M059J (cell line): ENCODE measurements around the gene PCMT1. TPM values are rescaled to one million over a fixed set of nuclear protein-coding genes. Genes with fewer than 3 reads are reported as not detected.
A peak's percentile ranks its signal among the peaks of the same experiment; 100 is the strongest.
"Not testable (repeated sequence)": the region's sequence is repeated elsewhere in the genome, so short reads cannot be mapped to it uniquely, and the experiment has no call there.

Source experiments
- DNase-seq: peaks from one replicate; pipeline ENCODE4 v3.0.0-alpha.2; 2012; ENCODE audit warnings: low read depth
- total RNA-seq: library from RNA; depleted of rRNA; stranded (reverse); fragments of >200 nt; shearing (Covaris generic); gene quantifications from 2 replicates; pipeline ENCODE4 v1.2.3, GENCODE V29; 2014

Gene PCMT1
- total RNA-seq, 1 experiment from 2014 or later: 290 TPM

DNA sequence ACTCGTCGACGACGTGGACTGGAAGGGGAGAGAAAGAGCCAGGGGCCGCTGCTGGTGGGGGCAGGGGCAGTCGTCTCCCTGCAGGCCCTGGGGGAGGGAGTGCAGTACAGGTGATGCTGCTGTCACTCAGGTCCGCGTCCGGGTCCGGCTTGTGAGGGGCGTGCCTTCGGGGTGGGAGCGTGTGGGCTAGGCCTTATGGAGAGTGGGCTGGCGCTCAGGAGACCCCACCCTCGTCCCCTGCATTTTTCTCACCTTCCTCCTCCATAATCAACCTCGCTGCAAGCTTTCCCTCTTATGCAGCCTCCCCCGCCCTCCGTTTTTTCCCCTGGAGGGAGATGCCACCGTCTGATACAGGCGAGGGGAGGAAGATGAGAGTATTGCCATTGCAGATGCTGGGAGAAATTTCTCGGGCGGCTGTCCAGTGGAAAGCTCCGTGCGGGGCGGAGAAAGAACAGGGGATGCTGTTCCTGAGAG is 632 bp downstream of the PCMT1 start:
- peak; percentile 72 for DNase-seq

- no peak for DNase-seq
These were observed 1.7 kb downstream of the PCMT1 start for GRCh38 chr6:149751239-149751638.

DNA sequence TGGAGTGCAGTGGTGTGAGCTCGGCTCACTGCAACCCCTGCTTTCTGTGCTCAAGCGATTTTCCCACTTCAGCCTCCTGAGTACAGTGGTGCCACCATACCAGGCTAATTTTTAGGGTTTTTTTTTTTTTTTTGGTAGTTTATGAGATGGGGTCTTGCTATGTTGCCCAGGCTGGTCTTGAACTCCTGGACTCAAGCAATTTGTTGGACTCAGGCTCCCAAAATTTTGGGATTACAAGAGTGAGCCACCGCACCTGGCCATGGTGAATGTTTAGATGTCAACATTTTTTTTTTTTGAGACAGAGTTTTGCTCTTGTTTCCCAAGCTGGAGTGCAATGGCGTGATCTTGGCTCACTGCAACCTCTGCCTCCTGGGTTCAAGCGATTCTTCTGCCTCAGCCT is 2.4 kb downstream of the PCMT1 start:
- DNase-seq: not testable (repeated sequence)

DNA sequence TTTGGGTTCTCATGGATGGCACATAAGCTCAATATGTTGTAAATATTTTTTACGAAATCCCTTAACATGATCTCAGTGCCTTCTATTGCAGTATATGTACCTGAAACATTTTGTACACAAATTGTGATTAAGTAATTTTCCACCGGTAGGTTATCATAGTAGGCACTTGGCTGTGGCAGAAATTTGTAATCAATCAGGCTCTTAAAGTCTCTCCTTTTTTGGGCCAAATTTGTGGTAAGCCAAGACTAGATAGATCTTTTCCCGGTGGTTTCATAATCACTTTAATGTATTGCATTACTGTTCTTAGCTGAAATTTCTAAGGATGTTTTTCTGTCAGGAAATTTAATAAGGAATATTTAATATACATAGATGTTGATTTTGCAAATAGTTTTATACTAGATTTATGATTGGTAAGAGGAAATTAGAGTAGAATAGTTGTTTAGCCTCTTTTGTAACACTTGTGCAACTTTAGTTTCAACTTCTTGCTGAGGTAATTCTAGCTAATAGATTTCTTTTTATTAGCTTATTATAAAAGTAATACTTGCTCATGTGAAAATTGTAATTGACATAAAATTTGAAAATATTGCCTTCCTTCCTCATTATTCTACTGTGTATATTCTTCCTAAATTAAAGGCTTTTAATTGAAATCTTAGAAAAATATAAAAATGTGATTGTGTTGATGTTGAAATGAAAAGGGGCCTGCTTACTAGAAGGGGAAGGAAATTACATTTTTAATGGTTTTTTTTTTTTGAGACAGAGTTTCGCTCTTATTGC is 3.2 kb downstream of the PCMT1 start:
- no peak for DNase-seq

- not testable (repeated sequence) for DNase-seq
These were observed 3.8 kb downstream of the PCMT1 start for GRCh38 chr6:149753374-149753637.

DNA sequence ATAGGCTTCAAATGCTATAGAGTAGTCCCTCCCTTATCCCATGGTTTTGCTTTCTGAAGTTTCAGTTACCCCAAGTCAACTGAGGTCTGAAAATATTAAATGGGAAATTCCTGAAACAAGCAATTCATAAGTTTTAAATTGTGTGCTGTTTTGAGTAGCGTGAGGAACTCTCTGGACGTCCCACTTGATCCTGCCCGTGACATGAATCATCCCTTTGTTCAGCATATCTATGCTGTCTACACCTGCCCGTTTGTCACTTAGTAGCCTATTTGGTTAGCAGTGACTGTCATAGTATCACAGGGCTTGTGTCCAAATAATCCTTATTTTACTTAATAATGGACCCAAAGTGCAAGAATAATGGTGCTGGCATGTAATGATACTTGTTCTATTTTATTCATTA is 5.0 kb downstream of the PCMT1 start:
- DNase-seq: no peak

GRCh38 chr6:149755300-149756260 is 6.0 kb downstream of the PCMT1 start:
- DNase-seq: no peak

- DNase-seq: no peak
These were observed 6.7 kb downstream of the PCMT1 start for GRCh38 chr6:149756261-149756636.

GRCh38 chr6:149761438-149761837 is 11.9 kb downstream of the PCMT1 start:
- DNase-seq: no peak

DNA sequence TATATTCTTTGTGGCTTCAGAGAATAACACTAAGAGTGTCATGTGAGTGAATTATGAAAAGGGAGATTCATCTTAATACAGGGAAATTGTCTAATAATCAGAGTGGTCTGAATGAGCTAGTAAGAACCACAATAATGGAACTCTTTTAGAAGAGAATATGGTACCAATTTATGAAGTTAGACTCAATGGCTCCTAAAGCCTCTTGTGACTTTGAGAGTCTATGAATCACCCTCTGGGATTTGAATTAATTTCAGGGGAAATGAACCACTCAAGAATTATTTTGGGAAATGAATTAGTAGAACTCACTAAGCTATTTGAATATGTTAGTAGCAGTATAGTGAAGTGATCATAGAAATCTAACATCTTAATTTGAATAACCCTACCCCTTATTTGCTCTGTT is 14.3 kb downstream of the PCMT1 start:
- peak; percentile 36 for DNase-seq

DNA sequence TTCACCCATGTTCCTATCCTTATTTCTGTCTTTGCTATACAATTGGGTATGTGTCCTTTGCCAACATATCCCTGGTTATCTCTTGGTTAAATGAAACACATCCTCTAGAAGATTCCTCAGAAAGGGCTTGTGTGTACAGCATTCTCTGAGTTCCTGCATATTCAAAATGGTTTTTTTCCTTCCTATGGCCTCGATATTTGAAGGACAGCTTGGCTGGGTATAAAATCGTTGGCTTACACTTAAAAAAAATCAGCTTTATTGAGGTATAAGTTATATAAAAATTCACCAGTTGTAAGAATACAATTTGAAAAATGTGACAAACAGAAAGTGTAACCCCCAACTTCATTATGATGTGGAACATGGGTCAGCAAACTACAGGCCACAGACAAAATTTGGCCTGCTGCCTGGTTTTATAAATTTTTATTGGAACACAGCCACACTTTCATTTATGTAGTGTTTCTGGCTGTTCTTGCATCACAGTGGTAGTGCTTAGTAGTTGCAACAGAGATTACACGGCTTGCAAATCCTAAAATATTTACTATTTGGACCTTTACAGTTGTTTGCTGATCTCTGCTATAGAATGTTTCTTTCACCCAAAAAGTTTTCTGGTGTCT is 16.7 kb downstream of the PCMT1 start:
- peak; percentile 89 for DNase-seq

DNA sequence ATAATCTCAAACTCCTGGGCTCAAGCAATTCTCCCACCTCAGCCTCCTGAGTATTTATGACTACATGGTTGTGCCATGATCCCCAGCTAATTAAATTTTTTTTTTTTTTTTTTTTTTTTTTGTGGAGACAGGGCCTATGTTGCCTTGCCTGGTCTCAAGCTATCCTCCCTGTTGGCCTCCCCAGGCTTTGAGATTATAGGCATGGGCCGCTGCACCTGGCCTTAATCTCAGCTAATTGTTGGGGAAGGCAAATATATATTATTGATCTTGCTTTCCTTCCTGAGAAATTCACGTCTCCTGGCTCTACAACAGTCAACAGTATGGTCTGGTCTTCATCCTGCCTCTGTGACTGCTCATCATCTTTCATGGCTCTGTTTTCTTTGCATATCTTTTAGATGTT is 20.1 kb downstream of the PCMT1 start:
- no peak for DNase-seq

GRCh38 chr6:149771185-149771584 is 21.6 kb downstream of the PCMT1 start:
- no peak for DNase-seq

DNA sequence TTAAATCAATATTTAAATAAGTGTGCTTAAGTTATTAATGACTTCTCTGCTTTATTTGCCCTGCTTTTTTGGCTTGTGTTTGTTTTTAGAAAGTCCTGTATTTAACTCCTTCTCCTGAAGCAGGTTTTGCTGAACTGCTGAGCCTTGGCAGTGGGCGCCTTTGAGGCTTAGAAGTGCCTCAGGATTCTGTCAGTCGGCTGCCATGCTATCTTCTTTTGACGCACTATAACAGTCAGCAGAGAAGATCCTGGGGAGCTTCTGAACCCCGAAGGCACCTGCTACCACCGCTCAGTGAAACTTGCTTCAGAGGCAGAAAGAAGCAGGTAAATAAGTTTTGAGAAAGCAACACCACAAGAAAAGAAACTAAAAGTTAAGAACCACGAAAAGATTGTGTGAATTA is 22.4 kb downstream of the PCMT1 start:
- DNase-seq: no peak

- no peak for DNase-seq
These were observed 28.1 kb downstream of the PCMT1 start for GRCh38 chr6:149777624-149778023.

GRCh38 chr6:149779644-149779963 is 30.1 kb downstream of the PCMT1 start:
- DNase-seq: no peak

GRCh38 chr6:149781715-149782114 is 32.2 kb downstream of the PCMT1 start:
- DNase-seq: no peak

GRCh38 chr6:149782337-149782736 is 32.8 kb downstream of the PCMT1 start:
- no peak for DNase-seq

GRCh38 chr6:149783551-149783950 is 34.0 kb downstream of the PCMT1 start:
- DNase-seq: no peak

DNA sequence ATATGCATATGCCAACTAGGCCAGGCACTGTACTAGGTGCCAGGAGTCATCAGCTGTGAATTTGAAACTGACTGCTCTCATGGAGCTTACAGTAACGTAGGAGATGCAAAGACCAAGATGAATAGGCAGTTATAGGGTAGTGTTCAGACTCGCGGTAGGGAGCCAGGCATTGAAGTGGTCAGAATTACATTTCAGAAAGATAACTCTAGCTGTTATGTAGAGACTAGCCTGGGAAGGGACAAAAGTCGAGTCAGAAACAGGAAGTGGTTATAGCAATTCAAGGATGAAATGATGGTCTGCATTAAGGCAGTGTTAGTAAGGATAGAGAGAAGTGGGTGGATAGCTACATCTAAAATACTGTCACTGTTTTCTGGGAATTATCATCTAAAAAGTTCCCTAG is 56.6 kb downstream of the PCMT1 start:
- peak; percentile 18 for DNase-seq

DNA sequence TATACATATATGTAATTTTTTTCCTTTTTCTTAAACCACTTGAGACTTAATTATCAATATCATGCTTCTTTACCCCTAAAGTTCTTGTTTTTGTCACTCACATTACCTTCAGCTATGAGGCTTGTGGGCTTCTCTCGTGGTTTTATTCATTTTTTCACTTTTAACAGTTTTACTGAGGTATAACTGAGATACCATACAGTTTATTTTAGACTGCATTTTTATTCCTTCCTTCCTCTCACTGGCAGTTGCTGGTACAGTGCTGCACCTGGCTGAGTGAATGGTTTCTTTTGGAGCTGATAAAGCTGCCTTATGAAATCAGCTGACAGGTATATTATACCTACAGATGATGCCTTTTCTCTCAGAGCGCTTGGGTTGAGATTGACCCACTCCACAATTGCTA is 60.3 kb downstream of the PCMT1 start:
- no peak for DNase-seq

- DNase-seq: no peak
These were observed 63.8 kb downstream of the PCMT1 start for GRCh38 chr6:149813351-149813750.

DNA sequence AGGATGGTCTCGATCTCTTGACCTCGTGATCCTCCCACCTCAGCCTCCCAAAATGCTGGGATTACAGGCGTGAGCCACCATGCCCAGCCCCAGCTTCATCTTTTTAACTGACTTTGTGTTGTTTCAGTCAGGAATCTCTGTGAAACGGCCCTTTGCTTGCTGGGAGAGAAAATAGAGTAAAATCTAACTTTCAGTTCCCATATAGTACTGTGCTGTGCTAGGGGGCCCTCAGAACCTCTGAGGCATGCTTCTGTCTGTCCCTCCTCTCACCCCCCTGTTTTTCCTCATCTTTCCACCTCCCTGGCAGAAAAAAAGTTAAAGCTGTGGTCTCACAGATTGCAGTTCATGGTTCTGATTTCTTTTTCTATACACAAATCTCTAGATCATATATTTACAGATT is 66.2 kb downstream of the PCMT1 start:
- no peak for DNase-seq
